Measurements from ENCODE around the gene SLC48A1.

DNA sequence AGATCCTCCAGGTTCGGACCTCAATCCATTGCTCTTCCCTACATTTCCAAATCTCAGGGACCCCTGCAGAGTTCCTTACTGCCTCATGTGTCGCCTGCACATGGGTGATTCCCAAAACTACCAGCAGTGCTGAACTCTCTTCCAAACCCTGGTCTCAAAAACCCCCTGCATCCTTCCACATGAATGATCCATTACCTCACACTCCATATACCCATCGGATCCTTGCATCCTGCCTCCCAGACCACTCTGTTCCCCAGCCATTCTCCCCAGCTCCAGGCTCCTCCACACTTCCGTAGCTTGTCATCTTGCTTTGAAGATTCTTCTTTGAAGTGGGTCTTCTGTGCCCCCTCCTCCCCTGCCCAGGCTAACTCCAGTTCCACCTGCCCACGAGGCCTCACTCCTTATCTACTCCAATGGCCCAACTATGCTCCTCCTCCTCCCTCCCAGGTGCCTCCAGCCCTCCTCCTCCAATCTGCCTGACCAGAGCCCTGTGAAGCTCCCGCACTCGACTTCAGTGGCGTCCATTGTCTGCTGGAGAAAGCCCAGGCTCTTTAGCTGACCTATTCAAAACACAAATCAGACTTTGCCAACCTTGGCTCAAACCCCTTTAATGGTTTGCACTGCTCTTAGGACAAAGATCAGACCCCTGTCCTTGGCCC lies 28.1 kb upstream of the SLC48A1 start:
- TF ChIP-seq EP300 (conservative IDR thresholded peaks at IDR 0.05; ENCODE audit: poor library complexity, severe bottlenecking): no peak
- TF ChIP-seq, protein P1, sequence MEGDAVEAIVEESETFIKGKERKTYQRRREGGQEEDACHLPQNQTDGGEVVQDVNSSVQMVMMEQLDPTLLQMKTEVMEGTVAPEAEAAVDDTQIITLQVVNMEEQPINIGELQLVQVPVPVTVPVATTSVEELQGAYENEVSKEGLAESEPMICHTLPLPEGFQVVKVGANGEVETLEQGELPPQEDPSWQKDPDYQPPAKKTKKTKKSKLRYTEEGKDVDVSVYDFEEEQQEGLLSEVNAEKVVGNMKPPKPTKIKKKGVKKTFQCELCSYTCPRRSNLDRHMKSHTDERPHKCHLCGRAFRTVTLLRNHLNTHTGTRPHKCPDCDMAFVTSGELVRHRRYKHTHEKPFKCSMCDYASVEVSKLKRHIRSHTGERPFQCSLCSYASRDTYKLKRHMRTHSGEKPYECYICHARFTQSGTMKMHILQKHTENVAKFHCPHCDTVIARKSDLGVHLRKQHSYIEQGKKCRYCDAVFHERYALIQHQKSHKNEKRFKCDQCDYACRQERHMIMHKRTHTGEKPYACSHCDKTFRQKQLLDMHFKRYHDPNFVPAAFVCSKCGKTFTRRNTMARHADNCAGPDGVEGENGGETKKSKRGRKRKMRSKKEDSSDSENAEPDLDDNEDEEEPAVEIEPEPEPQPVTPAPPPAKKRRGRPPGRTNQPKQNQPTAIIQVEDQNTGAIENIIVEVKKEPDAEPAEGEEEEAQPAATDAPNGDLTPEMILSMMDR (IDR thresholded peaks at IDR 0.05; ENCODE audit: poor library complexity, severe bottlenecking): no peak
- TF ChIP-seq, protein P2, sequence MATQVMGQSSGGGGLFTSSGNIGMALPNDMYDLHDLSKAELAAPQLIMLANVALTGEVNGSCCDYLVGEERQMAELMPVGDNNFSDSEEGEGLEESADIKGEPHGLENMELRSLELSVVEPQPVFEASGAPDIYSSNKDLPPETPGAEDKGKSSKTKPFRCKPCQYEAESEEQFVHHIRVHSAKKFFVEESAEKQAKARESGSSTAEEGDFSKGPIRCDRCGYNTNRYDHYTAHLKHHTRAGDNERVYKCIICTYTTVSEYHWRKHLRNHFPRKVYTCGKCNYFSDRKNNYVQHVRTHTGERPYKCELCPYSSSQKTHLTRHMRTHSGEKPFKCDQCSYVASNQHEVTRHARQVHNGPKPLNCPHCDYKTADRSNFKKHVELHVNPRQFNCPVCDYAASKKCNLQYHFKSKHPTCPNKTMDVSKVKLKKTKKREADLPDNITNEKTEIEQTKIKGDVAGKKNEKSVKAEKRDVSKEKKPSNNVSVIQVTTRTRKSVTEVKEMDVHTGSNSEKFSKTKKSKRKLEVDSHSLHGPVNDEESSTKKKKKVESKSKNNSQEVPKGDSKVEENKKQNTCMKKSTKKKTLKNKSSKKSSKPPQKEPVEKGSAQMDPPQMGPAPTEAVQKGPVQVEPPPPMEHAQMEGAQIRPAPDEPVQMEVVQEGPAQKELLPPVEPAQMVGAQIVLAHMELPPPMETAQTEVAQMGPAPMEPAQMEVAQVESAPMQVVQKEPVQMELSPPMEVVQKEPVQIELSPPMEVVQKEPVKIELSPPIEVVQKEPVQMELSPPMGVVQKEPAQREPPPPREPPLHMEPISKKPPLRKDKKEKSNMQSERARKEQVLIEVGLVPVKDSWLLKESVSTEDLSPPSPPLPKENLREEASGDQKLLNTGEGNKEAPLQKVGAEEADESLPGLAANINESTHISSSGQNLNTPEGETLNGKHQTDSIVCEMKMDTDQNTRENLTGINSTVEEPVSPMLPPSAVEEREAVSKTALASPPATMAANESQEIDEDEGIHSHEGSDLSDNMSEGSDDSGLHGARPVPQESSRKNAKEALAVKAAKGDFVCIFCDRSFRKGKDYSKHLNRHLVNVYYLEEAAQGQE (IDR thresholded peaks at IDR 0.05; ENCODE audit: borderline replicate concordance): no peak
- TF ChIP-seq POLR2AphosphoS5 (IDR thresholded peaks at IDR 0.05): no peak
- TF ChIP-seq RAD21 (conservative IDR thresholded peaks at IDR 0.05): no peak
- no peak for TF ChIP-seq EZH2 (IDR thresholded peaks at IDR 0.05; ENCODE audit: borderline replicate concordance, insufficient read depth, low read length, poor library complexity, severe bottlenecking)
